RWPE1 (cell line): ENCODE measurements around the gene HEMK1.

Experiments used
- CTCF ChIA-PET: fragments of 350-600 bp; sonication (Branson Sonifier 250); formaldehyde crosslinking; extraction: SDS; loops from one replicate; lab custom pipeline; 2021; lab: Yijun Ruan, JAX
- POLR2A ChIA-PET: fragments of 400-600 bp; formaldehyde crosslinking; extraction: SDS; loops from one replicate; lab custom pipeline; 2020; ENCODE audit warnings: antibody characterized with exemption; ENCODE audit not compliant: low non-redundant PET; lab: Yijun Ruan, JAX
- DNase-seq: peaks from one replicate; pipeline ENCODE4 v3.0.0; 2012; ENCODE audit warnings: low spot score
- H3K27ac ChIP-seq: fragments of 450-650 bp; 2 replicates; pipeline ENCODE4 v1.5.1; 2017
- TF ChIP-seq, protein P1 (sequence below): fragments of 450-650 bp; conservative IDR thresholded peaks from 2 replicates; pipeline ENCODE4 v1.5.1; 2017; ENCODE audit warnings: low read depth, mild to moderate bottlenecking

HEMK1 gene

DNA sequence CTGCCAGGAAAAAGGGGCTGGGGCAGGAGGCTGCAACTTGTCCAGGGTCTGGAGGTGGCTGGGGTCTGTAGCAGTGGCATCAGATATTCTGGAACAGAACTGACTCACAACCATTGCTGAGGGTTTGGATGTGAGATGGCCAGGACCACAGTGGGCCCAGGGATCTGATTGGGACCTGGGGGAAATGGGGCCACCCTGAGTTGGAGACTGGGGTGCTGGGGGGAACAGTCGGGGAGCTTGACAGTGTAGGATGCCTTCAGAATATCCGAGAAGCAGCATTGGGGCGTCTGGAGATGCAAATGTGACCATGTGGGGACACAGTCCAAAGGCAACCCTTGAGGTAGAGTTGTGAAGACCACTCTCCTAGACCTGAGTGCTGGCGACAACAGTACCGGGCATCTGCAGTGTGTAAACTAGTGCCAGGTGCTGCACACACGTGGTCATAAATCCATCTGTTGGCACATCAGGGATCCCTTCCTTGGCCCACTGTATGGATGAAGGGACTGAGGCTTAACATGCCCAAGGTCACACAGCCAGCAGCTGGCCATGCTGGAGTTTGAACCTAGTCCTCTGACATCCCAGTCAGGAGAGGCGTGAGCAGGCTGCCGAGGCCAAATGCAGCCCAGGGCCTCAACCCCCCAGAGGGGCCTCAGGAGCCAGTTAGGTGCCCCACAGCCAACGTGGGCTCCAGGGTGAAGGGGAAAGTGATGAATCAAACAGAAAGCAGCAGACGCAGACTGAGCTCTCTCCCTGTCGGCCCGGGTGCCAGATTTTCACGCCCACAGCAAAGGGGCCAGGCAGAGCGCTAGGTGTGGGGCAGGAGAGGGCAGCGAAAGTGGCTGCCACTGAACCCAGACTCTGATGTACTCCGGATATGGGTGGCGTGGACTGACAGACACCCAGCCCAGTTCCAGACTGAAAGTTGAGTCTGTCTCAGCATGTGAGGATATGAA lies 18.8 kb downstream of the HEMK1 start:
- POLR2A ChIA-PET = no interaction called here

DNA sequence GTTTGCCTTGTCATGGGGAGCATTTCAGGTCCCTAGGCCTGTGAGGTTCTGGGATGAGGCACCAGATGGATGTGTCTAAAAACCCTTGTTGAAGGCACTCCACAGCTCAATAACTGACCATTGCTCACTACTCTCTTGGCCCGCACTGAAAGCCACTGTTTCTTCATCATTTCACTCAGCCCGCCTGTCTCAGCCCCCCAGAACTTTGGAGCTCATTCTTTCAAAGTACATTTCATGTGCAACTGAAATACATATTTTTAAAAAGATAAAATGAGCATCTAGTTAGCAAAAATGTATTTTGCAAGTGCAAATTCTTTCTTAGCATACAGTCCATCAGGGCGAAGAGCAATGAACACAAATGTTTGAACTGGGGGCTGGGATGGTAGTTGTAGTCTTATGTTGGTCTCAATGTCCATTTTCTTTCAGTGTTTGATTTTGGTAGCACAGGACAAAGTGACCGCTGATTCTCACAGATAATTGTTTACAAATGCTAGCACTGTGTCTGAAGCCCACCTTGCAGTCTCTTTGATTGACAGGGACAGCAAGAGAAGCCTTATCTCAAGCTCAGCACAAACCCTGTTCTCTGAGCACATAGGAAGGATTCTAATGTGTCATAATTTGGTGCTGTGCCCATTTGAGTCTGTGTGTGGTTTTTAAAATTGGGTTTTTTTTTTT lies 19.6 kb downstream of the HEMK1 start:
- TF ChIP-seq, protein P1, sequence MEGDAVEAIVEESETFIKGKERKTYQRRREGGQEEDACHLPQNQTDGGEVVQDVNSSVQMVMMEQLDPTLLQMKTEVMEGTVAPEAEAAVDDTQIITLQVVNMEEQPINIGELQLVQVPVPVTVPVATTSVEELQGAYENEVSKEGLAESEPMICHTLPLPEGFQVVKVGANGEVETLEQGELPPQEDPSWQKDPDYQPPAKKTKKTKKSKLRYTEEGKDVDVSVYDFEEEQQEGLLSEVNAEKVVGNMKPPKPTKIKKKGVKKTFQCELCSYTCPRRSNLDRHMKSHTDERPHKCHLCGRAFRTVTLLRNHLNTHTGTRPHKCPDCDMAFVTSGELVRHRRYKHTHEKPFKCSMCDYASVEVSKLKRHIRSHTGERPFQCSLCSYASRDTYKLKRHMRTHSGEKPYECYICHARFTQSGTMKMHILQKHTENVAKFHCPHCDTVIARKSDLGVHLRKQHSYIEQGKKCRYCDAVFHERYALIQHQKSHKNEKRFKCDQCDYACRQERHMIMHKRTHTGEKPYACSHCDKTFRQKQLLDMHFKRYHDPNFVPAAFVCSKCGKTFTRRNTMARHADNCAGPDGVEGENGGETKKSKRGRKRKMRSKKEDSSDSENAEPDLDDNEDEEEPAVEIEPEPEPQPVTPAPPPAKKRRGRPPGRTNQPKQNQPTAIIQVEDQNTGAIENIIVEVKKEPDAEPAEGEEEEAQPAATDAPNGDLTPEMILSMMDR = no peak
- peak overlapping the region; percentile 47 for H3K27ac ChIP-seq
- ChIA-PET POLR2A (no interaction called here), CTCF (interaction anchor here (0.7 to 1.0 kb wide), 2 partner anchors 25 to 28 kb away, joined by 3 read pairs; no protein-coding TSS in a partner anchor)
- DNase-seq = no peak

More for the DNA sequence above, 18.8 kb downstream of the HEMK1 start:
- H3K27ac ChIP-seq = peak overlapping the region; percentile 47
- CTCF ChIA-PET = interaction anchor here (0.7 kb wide), 1 partner anchor 25 kb away, joined by 3 read pairs; no protein-coding TSS in a partner anchor
- DNase-seq = no peak
- TF ChIP-seq, protein P1 = no peak

DNA sequence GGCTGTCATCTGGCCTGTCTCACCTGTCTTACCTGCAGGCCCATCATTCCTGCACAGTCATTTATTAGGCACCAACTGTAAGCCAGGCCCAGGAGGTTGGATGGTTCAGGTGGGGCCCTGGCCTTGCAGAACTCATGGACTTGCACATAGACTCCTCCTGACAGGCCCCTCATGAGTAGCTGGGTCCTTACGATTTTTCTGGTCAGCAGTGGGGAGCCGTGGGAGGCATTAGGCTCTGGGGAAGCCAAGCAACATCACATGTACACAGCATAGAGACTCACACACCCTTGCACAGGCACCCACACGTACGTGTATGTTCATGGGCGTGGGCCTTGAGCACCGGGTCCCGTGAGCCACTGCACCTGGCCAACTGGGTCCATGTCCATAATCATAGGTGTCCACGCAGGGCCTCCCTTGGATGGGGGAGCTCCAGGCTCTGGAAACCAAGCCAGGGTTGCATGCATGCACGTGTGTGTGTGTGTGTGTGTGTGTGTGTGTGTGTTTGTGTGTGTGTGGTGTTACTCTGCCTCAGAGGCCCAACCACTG lies 21.9 kb downstream of the HEMK1 start:
- ChIA-PET POLR2A (no interaction called here), CTCF (no interaction called here)
- no peak for DNase-seq
- peak overlapping the region; percentile 80 for H3K27ac ChIP-seq
- TF ChIP-seq, protein P1 = no peak; the same call in 1 of the 2 replicates

DNA sequence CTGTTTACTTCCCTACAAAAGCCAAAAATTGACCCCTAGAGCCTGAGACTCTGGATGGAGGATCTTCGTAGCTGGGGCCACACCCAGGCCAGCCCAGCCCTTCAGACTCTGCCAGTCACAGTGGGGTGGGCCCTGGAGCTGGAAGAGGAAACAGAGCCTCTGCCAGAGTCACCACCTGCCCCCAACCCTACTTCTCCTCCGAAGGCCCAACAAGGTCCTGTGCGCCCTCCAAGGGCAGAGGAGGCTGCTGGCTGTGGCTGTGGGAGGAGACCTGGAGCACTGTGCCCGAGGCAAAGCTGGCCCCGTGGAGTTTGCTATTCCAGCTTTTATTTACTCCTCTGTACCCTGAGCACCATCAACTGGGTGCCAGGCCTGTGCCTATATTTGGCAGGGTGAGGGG lies 23.2 kb downstream of the HEMK1 start:
- CTCF ChIA-PET = interaction anchor here (0.9 to 1.1 kb wide), 2 partner anchors 21 to 50 kb away, joined by 4 to 7 read pairs; no protein-coding TSS in a partner anchor
- peak overlapping the region; percentile 80 for H3K27ac ChIP-seq
- POLR2A ChIA-PET = interaction anchor here (1.2 kb wide), 1 partner anchor 9 kb away, joined by 4 read pairs; no protein-coding TSS in a partner anchor

DNA sequence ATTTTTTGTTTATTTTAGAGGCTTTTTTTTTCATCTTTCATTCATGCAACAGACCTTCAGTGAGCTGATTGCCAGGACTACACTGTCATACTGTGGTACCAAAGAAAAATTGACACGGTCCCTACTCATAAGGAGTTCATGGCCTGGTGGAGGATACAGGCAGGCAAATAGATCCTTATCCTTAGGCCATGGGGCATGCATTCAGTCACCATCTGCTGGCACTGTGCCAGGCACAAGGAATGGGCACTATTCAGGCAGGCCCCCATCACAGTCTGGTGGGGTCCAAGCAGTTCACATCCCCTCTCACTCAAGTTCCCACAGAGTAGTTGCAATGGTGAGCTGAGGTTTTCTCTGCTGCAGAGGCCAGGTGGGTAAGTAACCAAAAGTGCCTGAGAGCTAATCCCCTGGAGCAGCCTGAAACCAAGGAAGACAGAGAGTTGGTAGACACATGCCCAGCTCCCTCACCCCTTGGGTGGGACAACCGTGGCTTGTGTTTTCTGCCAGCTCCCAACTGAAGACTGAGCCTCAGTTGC lies 25.0 kb downstream of the HEMK1 start:
- TF ChIP-seq, protein P1 = no peak
- CTCF ChIA-PET = interaction anchor here (0.6 kb wide), 1 partner anchor 142 kb away, joined by 3 read pairs; no protein-coding TSS in a partner anchor
- POLR2A ChIA-PET = no interaction called here

More for the DNA sequence above, 23.2 kb downstream of the HEMK1 start:
- TF ChIP-seq, protein P1 = no peak
- DNase-seq = no peak

More for the DNA sequence above, 25.0 kb downstream of the HEMK1 start:
- H3K27ac ChIP-seq = no peak overlapping the region
- no peak for DNase-seq
